Muscle layer of duodenum (tissue), 2 donors: ENCODE results near the gene FOXK1.
"Not testable (repeated sequence)": the region's sequence is repeated elsewhere in the genome, so short reads cannot be mapped to it uniquely, and the experiment has no call there.

Experiments used
- H3K27ac ChIP-seq: one replicate; pipeline ENCODE4 v1.7.0; 2013; ENCODE audit warnings: mild to moderate bottlenecking, low read length
- H3K27me3 ChIP-seq: one replicate; pipeline ENCODE4 v1.7.0; 2013; ENCODE audit warnings: low read depth, mild to moderate bottlenecking, control low read depth, low read length
- H3K36me3 ChIP-seq, 2 donors: one replicate each; pipeline ENCODE4 v1.7.0; 2013; ENCODE audit warnings: low read length in 2 of 2, control low read depth in 1 of 2, mild to moderate bottlenecking in 1 of 2; ENCODE audit not compliant: insufficient read depth in 2 of 2, control insufficient read depth in 1 of 2
- H3K4me1 ChIP-seq, 2 donors: one replicate each; pipeline ENCODE4 v1.7.0; 2013; ENCODE audit warnings: low read length in 2 of 2, mild to moderate bottlenecking in 2 of 2, control low read depth in 1 of 2, moderate library complexity in 1 of 2; ENCODE audit not compliant: insufficient read depth in 2 of 2, control insufficient read depth in 1 of 2
- H3K4me3 ChIP-seq, 2 donors: one replicate each; pipeline ENCODE4 v1.7.0; 2013; ENCODE audit warnings: low read length in 2 of 2, low read depth in 1 of 2, mild to moderate bottlenecking in 1 of 2
- H3K9me3 ChIP-seq, 2 donors: one replicate each; pipeline ENCODE4 v1.7.0; 2013; ENCODE audit warnings: low read length in 2 of 2, control low read depth in 1 of 2, mild to moderate bottlenecking in 1 of 2; ENCODE audit not compliant: control insufficient read depth in 1 of 2
- donor health status: healthy.

Gene FOXK1

DNA sequence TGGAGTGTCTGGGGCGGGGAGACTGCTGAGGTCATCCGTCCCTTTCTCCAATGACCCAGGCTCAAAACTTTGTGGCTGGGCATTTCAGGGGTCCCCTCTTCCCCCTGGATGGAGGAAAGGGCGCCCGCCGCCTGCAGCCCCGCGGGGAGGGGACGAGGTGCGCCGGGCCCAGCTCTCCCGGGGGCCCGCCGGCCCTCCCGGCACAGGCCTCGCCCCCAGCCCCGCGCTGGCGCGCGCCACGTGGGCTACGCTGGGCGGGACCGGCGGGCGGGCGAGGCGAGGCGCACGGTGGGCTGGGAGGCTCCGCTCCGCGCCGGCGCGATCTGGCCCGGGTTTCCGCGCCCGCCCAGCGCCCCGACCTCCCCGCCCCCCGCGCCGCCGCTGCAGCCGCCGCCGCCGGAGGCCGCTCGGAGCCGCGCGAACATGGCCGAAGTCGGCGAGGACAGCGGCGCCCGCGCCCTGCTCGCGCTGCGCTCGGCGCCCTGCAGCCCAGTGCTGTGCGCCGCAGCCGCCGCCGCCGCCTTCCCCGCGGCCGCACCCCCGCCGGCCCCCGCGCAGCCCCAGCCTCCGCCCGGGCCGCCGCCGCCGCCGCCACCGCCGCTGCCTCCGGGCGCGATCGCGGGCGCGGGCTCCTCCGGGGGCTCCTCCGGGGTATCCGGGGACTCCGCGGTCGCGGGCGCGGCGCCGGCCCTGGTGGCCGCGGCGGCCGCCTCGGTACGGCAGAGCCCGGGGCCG is at the start of gene FOXK1:
Gene FOXK1 (plus strand): TSS at position 410 of the 735 bp plus-strand sequence. CDS start 14 bp downstream, at position 424.
- Histone ChIP-seq H3K4me1 (peaks cover 0 to 25% of the 10 kb centered on the region in 2 donors), H3K36me3 (no peaks in the 10 kb centered on the region), H3K27ac (peak within 1 kb of the TSS; percentile 93), H3K4me3 (peak within 1 kb of the TSS; percentile 71 to 83), H3K27me3 (no peaks in the 10 kb centered on the region), H3K9me3 (no peaks in the 10 kb centered on the region)

- H3K4me1 ChIP-seq, result peaks cover 0 to 4% of the 10 kb centered on the region in 2 donors
- no peaks in the 10 kb centered on the region for H3K9me3 ChIP-seq
- no peaks in the 10 kb centered on the region for H3K27me3 ChIP-seq
- no peaks in the 10 kb centered on the region for H3K36me3 ChIP-seq
- no peak overlapping the region for H3K27ac ChIP-seq
- no peak overlapping the region for H3K4me3 ChIP-seq
Measured at GRCh38 chr7:4633012-4633411, 49.1 kb upstream of the FOXK1 start.

GRCh38 chr7:4634166-4634565 is 47.9 kb upstream of the FOXK1 start:
- Histone ChIP-seq H3K4me1 (peaks cover 0 to 4% of the 10 kb centered on the region in 2 donors), H3K27ac (no peak overlapping the region), H3K9me3 (no peaks in the 10 kb centered on the region), H3K4me3 (no peak overlapping the region), H3K36me3 (no peaks in the 10 kb centered on the region), H3K27me3 (no peaks in the 10 kb centered on the region)

DNA sequence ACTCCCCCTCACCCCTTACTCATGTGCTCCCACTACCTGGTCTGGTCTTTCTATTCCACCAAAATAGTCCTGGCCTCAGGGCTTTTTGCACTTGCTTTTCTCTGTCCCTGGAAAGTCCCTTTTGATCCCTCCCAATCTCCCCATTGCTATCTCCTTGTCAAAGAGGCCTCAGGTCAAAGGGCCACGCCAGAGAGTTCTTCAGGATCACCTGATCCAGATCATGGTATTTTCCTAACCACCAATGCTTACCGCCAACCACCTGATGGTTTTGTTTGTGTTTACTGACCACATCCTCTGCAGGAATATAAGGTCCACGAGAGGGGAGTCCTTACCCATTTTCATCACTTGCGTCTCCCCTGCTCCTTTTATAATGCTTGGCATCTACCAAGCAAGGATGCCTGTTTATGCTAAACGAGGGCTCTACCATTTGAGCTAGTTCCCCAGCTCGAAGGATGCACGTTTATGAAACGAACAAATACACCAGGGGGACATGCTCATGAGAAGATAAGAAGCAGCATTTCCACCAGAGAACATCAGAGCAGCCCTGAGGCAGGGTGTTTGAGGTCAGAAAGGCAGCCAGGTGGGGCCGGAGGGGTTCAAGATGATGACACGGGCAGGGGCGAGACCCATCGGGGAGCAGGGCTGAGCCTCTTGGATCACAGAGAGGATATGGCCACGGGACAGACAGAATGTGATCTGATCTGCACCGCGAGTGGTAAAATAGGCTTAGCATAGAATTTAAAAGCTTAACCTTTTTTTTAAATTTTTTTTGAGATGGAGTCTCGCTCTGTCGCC is 43.1 kb upstream of the FOXK1 start:
- H3K27ac ChIP-seq, result no peak overlapping the region
- no peaks in the 10 kb centered on the region for H3K36me3 ChIP-seq
- no peaks in the 10 kb centered on the region for H3K9me3 ChIP-seq
- no peak overlapping the region for H3K4me3 ChIP-seq
- H3K27me3 ChIP-seq, result no peaks in the 10 kb centered on the region
- peaks cover 0 to 12% of the 10 kb centered on the region in 2 donors for H3K4me1 ChIP-seq

DNA sequence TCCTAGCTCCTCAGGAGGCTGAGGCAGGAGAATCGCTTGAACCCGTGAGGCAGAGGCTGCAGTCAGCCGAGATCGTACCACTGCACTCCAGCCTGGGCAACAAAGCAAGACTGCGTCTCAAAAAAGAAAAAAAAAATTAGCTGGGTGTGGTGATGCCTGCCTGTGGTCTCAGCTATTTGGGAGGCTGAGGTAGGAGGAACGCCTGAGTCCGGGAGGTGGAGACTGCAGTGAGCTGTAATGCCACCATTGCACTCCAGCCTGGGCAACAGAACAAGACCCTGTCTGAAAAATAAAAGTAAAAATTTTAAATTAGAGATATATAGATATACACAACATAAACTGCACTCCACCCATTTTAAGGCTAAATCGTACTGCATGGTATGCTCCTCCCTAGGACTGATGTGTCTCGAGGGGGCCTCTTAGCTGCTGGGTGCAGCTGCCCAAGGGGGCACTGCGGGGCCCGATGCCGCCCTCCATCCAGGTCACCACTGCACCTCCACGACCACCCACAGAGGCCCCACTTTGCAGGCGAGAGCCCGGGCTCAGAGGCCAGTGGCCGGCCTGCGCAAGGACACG is 40.9 kb upstream of the FOXK1 start:
- Histone ChIP-seq H3K27me3 (no peaks in the 10 kb centered on the region), H3K9me3 (no peaks in the 10 kb centered on the region), H3K27ac (no peak overlapping the region), H3K36me3 (no peaks in the 10 kb centered on the region), H3K4me3 (peak overlapping the region; percentile 67 to 77), H3K4me1 (peaks cover 0 to 12% of the 10 kb centered on the region in 2 donors)

GRCh38 chr7:4641667-4642467 is 40.2 kb upstream of the FOXK1 start:
- Histone ChIP-seq H3K36me3 (no peaks in the 10 kb centered on the region), H3K27me3 (no peaks in the 10 kb centered on the region), H3K4me1 (peaks cover 0 to 12% of the 10 kb centered on the region in 2 donors), H3K4me3 (peak overlapping the region; percentile 67 to 77), H3K9me3 (peaks cover 0 to 4% of the 10 kb centered on the region in 2 donors), H3K27ac (peak overlapping the region; percentile 75)

DNA sequence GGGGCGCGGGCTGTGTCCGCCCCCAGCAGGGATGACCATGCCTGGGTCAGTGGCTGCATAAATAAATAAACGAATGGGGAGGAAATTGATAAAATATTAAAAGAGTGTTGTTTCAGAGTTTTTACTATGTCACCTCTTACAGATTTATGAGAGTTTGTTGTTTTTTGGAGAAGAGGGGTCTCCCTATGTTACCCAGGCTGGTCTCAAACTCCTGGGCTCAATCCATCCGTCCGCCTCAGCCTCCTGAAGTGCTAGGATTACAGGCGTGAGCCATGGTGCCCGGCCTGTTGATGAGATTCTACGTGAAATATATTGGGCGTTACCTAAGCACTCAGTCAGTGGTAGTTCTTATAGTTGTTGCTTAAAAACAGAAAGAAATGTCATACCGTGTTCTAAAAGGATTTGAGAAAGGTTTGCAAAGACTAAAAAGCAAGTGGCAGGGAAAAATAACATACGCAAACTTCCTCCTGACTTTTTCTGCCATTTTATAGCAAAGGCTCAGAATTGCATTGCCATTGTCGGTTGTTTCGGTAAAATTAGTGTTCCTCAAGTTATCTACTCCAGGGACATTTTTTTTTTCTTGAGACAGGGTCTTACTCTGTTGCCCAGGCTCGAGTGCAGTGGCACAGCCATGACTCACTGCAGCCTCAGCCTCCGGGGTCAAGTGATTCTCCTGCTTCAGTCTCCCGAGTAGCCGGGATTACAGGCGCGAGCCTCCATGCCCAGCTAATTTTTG is 39.5 kb upstream of the FOXK1 start:
- H3K4me3 ChIP-seq, result peak overlapping the region; percentile 66 to 77
- no peaks in the 10 kb centered on the region for H3K36me3 ChIP-seq
- peaks cover 0 to 4% of the 10 kb centered on the region in 2 donors for H3K9me3 ChIP-seq
- peak overlapping the region; percentile 75 for H3K27ac ChIP-seq
- no peaks in the 10 kb centered on the region for H3K27me3 ChIP-seq
- peaks cover 0 to 12% of the 10 kb centered on the region in 2 donors for H3K4me1 ChIP-seq

DNA sequence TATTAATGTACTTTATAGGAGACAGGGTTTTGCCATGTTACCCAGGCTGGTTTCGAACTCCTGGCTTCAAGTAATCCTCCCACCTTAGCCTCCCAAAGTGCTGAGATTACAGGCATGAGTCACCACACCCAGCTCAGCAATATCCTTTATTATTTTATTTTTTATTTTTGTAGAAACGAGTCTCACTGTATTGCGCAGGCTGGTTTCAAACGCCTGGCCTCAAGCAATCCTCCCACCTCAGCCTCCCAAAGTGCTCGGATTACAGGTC is 39.0 kb upstream of the FOXK1 start:
- H3K27ac ChIP-seq, H3K36me3 ChIP-seq, H3K27me3 ChIP-seq, H3K9me3 ChIP-seq, H3K4me3 ChIP-seq: not testable (repeated sequence)
- peaks cover 0 to 12% of the 10 kb centered on the region in 2 donors for H3K4me1 ChIP-seq

DNA sequence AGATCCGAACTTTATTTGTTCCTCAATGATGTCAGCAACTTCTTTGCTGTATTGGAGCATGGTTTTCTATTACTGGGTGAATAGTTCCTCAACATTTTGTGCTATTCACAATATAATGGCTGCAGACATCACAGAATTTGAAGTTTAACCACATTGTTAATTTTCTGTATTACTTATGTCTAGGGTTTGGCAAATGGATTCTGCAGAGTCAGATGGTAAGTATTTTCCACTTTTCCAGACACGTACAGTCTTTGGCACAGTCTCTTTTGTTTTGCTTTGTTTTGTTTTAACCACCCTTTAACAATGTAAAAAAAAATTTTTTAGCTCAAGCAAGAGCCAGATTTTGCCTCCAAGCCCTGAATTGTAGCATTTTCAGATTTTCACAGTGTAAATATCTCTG is 36.8 kb upstream of the FOXK1 start:
- H3K9me3 ChIP-seq, result peaks cover 0 to 5% of the 10 kb centered on the region in 2 donors
- H3K36me3 ChIP-seq, result no peaks in the 10 kb centered on the region
- no peak overlapping the region for H3K27ac ChIP-seq
- no peak overlapping the region for H3K4me3 ChIP-seq
- H3K4me1 ChIP-seq, result peaks cover 0 to 12% of the 10 kb centered on the region in 2 donors
- no peaks in the 10 kb centered on the region for H3K27me3 ChIP-seq

DNA sequence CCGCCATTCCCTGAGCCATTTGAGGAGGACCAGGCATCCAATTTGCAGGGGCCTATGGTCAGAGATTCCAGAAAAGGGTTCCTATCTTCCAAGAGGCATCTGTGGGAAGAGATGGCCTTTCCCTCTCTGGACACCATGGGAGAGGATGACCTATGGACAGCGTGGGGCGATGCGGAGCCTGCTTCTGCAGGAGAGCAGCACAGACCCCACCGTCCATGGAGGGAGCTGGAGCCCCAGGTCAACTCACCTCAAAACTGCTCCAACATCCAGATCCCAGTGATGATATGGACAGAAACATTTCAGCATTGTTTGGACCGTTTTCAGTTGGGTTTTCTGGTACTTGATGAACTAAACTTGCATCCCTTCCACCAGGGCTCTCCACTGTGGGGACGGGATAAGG is 34.0 kb upstream of the FOXK1 start:
- H3K9me3 ChIP-seq, result peaks cover 0 to 5% of the 10 kb centered on the region in 2 donors

More for the DNA sequence above, 34.0 kb upstream of the FOXK1 start:
- H3K36me3 ChIP-seq, result no peaks in the 10 kb centered on the region
- H3K27me3 ChIP-seq, result no peaks in the 10 kb centered on the region
- no peak overlapping the region for H3K4me3 ChIP-seq
- H3K4me1 ChIP-seq, result peaks cover 0 to 12% of the 10 kb centered on the region in 2 donors
- H3K27ac ChIP-seq, result no peak overlapping the region
